ENCODE results near the gene SMTNL2. TPM values are rescaled to one million over a fixed set of nuclear protein-coding genes. Genes with fewer than 3 reads are reported as not detected.
"Not testable (repeated sequence)": the region's sequence is repeated elsewhere in the genome, so short reads cannot be mapped to it uniquely, and the experiment has no call there.

Gene SMTNL2
- polyA plus RNA-seq, 3 donors = 56.2 to 60.1 (median 57.6) TPM

- no peak for DNase-seq (ENCODE audit: extremely low read depth in 1 of 11, low read depth in 9 of 11, low spot score in 4 of 11)
Measured at GRCh38 chr17:4592240-4593005, 8.1 kb downstream of the SMTNL2 start.

GRCh38 chr17:4593021-4593421, 8.7 kb downstream of the SMTNL2 start:
- DNase-seq (ENCODE audit: extremely low read depth in 1 of 11, low read depth in 9 of 11, low spot score in 4 of 11) = no peak

- DNase-seq (ENCODE audit: extremely low read depth in 1 of 11, low read depth in 9 of 11, low spot score in 4 of 11) = no peak
Measured at GRCh38 chr17:4594406-4594805, 10.1 kb downstream of the SMTNL2 start.

GRCh38 chr17:4594931-4595684, 10.8 kb downstream of the SMTNL2 start:
- no peak for DNase-seq (ENCODE audit: extremely low read depth in 1 of 11, low read depth in 9 of 11, low spot score in 4 of 11)

- DNase-seq (ENCODE audit: extremely low read depth in 1 of 11, low read depth in 9 of 11, low spot score in 4 of 11) = not testable (repeated sequence)
Measured at GRCh38 chr17:4595685-4596342, 11.5 kb downstream of the SMTNL2 start.

GRCh38 chr17:4596636-4597380, 12.5 kb downstream of the SMTNL2 start:
- no peak for DNase-seq (ENCODE audit: extremely low read depth in 1 of 11, low read depth in 9 of 11, low spot score in 4 of 11)

GRCh38 chr17:4597975-4598374, 13.6 kb downstream of the SMTNL2 start:
- DNase-seq (ENCODE audit: extremely low read depth in 1 of 11, low read depth in 9 of 11, low spot score in 4 of 11) = no peak

GRCh38 chr17:4598776-4599504, 14.6 kb downstream of the SMTNL2 start:
- DNase-seq (ENCODE audit: extremely low read depth in 1 of 11, low read depth in 9 of 11, low spot score in 4 of 11) = no peak

- DNase-seq (ENCODE audit: extremely low read depth in 1 of 11, low read depth in 9 of 11, low spot score in 4 of 11) = peak in 2 of 11 donors; percentile 47 to 70
Measured at GRCh38 chr17:4599505-4600281, 15.4 kb downstream of the SMTNL2 start.

- DNase-seq (ENCODE audit: extremely low read depth in 1 of 11, low read depth in 9 of 11, low spot score in 4 of 11) = no peak
Measured at GRCh38 chr17:4600563-4600962, 16.2 kb downstream of the SMTNL2 start.

- no peak for DNase-seq (ENCODE audit: extremely low read depth in 1 of 11, low read depth in 9 of 11, low spot score in 4 of 11)
Measured at GRCh38 chr17:4601326-4601725, 17.0 kb downstream of the SMTNL2 start.

- DNase-seq (ENCODE audit: extremely low read depth in 1 of 11, low read depth in 9 of 11, low spot score in 4 of 11) = no peak
Measured at GRCh38 chr17:4602041-4602440, 17.7 kb downstream of the SMTNL2 start.

GRCh38 chr17:4604111-4604644, 19.8 kb downstream of the SMTNL2 start:
- DNase-seq (ENCODE audit: extremely low read depth in 1 of 11, low read depth in 9 of 11, low spot score in 4 of 11) = peak in 3 of 11 donors; percentile 34 to 66 (median 55)

- DNase-seq (ENCODE audit: extremely low read depth in 1 of 11, low read depth in 9 of 11, low spot score in 4 of 11) = not testable (repeated sequence)
Measured at GRCh38 chr17:4604736-4605135, 20.4 kb downstream of the SMTNL2 start.

- DNase-seq (ENCODE audit: extremely low read depth in 1 of 11, low read depth in 9 of 11, low spot score in 4 of 11) = no peak
Measured at GRCh38 chr17:4605826-4606225, 21.5 kb downstream of the SMTNL2 start.

- DNase-seq (ENCODE audit: extremely low read depth in 1 of 11, low read depth in 9 of 11, low spot score in 4 of 11) = no peak
Measured at GRCh38 chr17:4607261-4607741, 23.0 kb downstream of the SMTNL2 start.

- DNase-seq (ENCODE audit: extremely low read depth in 1 of 11, low read depth in 9 of 11, low spot score in 4 of 11) = peak in 1 of 11 donors; percentile 80
Measured at GRCh38 chr17:4607773-4608187, 23.5 kb downstream of the SMTNL2 start.
